Measurements from ENCODE around the gene IGFBP4.

The IGFBP4 gene

GRCh38 chr17:40430272-40431230, 12.7 kb upstream of the IGFBP4 start:
- no peak overlapping the region for H3K4me3 ChIP-seq (ENCODE audit: low read depth, low read length)
- DNase-seq (ENCODE audit: low read depth), result no peak

GRCh38 chr17:40431231-40431602, 12.0 kb upstream of the IGFBP4 start:
- no peak overlapping the region for H3K4me3 ChIP-seq (ENCODE audit: low read depth, low read length)
- no peak for DNase-seq (ENCODE audit: low read depth)

GRCh38 chr17:40432864-40433528, 10.3 kb upstream of the IGFBP4 start:
- no peak for DNase-seq (ENCODE audit: low read depth)
- no peak overlapping the region for H3K4me3 ChIP-seq (ENCODE audit: low read depth, low read length)

DNA sequence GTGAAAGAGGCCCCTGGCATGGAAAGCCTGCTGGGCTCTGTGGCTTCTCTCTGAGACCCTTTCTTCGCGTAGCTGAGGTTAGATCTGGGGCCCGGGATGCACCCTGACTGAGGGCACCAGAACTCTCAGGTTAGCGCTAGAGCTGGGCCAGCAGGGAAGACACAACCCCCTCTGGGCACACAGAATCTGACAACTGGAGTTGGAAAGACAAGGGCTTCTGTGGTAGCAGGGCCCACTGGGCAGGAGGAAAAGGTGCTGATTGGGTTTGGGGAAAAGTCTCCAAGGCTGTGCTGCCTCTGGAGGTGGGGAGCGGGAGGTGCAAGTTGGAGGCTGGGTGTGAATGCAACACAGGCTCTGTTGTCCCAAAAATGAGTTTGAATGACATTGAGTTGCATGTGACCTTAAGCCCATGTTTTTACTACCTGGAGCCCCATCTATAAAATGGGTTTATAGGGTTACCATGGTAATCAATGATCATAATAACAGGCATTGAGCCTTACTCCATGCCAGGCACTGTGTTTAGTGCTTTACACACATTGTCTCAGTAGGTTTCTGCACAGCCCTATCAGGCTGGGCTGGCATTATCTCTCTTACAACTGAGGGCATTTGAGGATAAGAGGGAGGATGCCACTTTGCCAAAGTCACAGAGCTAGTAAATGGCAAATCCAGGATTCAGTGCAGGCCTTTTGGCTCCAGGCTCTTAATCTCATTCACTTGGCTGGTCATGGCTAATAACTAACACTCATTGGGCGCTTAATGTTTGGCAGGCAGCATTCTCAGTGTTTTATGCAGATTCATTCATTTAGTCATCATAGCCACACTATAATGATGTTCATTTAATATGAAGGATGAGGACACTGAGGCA, 9.5 kb upstream of the IGFBP4 start:
- DNase-seq (ENCODE audit: low read depth), result no peak

DNA sequence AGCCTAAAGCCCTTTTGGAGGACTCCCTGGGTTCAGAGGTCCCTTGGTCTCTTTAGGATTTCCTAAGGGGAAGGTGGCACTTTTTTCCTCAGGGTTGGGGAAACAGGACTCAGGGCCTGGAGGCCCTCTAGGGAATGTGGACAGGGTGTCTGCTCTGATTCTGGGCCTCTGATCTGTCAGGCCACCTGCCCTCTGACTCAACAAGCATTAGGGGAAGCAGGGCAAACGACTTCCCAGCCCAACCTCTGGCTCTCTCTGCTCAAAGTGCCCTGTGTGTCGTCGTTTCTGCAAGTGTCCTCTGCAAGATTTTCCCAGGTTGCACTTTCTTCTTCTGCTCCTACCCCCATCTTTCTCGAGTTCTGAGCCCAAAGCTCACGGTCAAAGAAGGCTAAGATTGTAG, 6.6 kb upstream of the IGFBP4 start:
- DNase-seq (ENCODE audit: low read depth), result no peak
- no peak overlapping the region for H3K4me3 ChIP-seq (ENCODE audit: low read depth, low read length)

More for the DNA sequence above, 9.5 kb upstream of the IGFBP4 start:
- H3K4me3 ChIP-seq (ENCODE audit: low read depth, low read length), result no peak overlapping the region

GRCh38 chr17:40437095-40437732, 6.0 kb upstream of the IGFBP4 start:
- no peak for DNase-seq (ENCODE audit: low read depth)
- no peak overlapping the region for H3K4me3 ChIP-seq (ENCODE audit: low read depth, low read length)

- H3K4me3 ChIP-seq (ENCODE audit: low read depth, low read length), result no peak overlapping the region
- no peak for DNase-seq (ENCODE audit: low read depth)
Observed at GRCh38 chr17:40440166-40440565, 3.1 kb upstream of the IGFBP4 start.

GRCh38 chr17:40442392-40443195, 656 bp upstream of the IGFBP4 start:
- DNase-seq (ENCODE audit: low read depth), result no peak
- H3K4me3 ChIP-seq (ENCODE audit: low read depth, low read length), result peak overlapping the region; percentile 99

DNA sequence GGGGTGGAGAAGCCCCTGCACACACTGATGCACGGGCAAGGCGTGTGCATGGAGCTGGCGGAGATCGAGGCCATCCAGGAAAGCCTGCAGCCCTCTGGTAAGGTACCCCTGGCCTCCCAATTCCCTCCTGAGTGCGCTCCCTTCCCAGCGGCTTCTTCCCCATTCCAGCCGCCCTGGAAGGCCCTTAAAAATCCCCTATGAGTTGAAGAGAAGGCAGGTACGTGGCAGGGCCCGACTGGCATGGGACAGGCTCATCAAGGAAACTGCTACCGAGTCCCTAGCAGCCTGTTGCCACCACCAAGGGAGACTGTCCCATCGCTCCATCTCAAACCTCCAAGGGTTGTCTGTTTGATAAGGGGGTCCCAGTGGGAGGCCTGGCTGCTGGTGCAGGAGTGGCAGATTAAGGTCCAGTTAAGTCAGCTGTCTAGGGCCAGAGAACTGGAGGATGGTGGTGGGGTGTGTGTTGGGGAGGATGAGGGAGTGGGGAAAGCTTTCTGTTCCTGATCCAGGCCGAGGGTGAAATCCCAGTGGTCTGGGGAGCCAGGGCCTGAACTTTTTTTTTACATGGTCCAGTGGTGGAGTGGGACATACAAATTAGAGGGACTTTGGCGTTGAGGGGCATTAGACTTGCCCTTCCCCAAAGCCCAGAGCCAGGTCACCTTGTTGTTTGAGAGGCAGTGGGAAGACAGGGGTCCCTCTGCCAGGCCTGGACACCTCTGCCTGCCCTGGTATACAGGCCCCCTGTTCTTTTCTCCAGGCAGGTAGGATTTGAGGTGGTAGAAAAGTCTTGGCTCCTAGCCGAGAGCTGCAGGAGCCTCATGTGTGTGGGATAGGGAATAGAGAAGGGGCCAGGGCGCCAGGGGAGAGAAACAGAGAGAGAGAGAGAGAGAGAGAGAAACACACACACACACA, 994 bp downstream of the IGFBP4 start:
- no peak for DNase-seq (ENCODE audit: low read depth)
- peak overlapping the region; percentile 99 for H3K4me3 ChIP-seq (ENCODE audit: low read depth, low read length)

GRCh38 chr17:40445751-40446468, 2.7 kb downstream of the IGFBP4 start:
- peak overlapping the region; percentile 99 for H3K4me3 ChIP-seq (ENCODE audit: low read depth, low read length)
- no peak for DNase-seq (ENCODE audit: low read depth)

DNA sequence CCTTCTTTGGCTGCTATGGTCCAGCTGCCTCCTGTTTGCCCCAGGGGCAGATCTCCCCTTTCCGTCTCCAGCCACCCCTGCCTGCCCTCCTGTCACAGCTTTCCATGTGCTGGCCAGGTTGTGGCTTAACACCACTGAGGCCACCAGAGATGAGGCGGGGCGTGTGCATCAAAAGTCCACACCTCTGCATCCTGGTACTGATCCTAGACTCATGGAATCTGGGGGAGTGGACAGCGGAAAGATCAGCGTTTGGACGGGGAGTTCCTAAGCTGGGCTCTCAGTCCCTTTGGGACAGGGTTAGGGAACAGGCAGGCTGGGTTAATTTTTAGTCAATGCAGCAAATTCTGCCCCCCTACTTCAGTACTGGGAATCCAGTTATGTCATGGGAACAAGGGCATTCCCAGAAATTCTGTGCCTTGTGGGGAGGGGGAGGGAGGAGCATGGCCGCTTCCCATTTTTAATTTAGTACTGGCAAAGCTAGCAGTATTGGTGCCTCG, 3.9 kb downstream of the IGFBP4 start:
- peak overlapping the region; percentile 99 for H3K4me3 ChIP-seq (ENCODE audit: low read depth, low read length)

DNA sequence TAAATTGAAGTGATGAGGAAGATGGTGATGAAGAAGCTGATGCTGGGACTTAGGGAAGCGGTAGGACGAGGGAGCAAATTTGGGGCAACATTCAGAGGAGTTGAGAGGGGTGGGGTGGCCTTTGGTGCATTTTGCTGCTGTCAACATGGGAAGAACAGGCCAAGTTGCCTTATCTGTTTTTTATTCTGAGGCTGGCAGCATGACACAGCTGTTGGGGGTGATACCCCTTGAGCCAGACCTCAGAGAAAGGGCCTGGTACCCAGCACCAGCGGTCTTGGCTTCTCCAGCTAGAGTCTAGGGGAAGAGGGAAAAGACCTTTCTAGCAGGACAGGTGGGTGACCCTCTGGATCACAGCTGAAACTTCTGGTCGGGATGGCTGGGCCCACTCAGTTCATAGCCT, 4.6 kb downstream of the IGFBP4 start:
- peak overlapping the region; percentile 99 for H3K4me3 ChIP-seq (ENCODE audit: low read depth, low read length)
- no peak for DNase-seq (ENCODE audit: low read depth)

More for the DNA sequence above, 3.9 kb downstream of the IGFBP4 start:
- no peak for DNase-seq (ENCODE audit: low read depth)

DNA sequence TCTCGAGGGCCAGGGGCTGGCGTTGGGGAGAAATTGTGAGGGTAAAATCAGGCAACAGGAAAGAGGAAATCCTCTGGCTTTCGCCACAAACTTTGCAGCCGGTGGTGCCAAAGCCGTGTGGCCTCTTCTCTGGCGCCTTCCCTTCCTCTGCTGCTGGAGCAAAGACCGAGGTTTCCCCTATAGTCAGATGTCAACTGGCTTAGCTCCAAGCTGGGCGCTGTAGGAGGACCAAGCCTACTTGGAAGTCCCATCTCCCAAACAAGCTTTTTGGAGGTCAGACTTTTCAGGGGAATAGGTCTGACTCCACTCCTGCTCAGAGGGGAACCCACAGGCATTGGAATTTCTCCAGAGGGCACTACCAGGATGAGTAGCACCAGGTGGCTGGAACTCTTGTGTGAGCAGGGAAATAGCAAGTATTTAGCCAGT, 5.0 kb downstream of the IGFBP4 start:
- H3K4me3 ChIP-seq (ENCODE audit: low read depth, low read length), result peak overlapping the region; percentile 99

DNA sequence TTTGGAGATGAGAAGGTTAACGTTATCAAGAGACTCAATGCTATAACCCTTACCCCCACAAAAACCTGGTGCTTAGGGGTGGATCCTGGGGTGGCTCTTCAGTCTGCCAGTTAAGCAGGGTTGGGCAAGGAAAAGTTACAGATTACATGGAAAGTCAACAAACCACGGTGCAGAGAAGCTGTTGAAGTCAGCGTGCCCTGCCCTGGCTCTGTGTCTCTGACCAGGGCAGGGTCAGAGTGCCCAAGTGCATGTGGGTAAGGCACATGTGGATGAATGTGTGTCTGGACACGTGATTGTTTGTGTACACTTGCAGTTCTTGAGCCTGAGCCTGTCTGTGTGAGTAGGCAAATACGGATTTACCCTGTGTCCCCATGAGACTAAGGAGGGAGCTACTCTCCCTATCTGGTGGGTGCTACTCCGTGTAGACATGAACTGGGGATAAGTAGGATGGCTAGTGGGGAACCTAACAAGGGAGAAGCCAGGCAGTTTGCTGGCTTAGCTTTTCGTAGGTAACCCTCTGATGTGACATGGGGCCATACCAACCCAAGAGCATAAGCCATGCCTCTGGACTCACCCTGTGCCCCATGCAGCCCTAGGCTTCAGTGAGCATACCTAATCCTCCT, 5.5 kb downstream of the IGFBP4 start:
- peak overlapping the region; percentile 99 for H3K4me3 ChIP-seq (ENCODE audit: low read depth, low read length)
- DNase-seq (ENCODE audit: low read depth), result no peak

More for the DNA sequence above, 5.0 kb downstream of the IGFBP4 start:
- DNase-seq (ENCODE audit: low read depth), result no peak

DNA sequence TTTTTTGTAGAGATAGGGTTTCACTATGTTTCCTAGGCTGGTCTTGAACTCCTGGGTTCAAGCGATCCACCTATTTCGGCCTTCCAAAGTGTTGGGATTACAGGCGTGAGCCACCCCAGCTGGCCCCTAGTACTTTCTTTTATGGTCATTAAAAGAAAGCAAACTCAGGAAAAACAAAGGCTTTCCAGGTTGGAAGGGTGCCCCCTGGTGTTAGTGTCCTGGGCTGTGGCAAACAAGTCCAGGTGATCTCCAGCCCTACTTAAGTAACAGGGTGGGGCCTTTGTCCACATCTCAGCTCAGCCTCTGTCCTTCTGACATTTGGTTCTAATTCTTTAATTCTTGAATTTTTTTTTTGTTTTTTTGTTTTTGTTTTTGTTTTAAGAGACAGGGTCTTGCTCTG, 6.9 kb downstream of the IGFBP4 start:
- no peak overlapping the region for H3K4me3 ChIP-seq (ENCODE audit: low read depth, low read length)
- DNase-seq (ENCODE audit: low read depth), result no peak

GRCh38 chr17:40451420-40451819, 8.2 kb downstream of the IGFBP4 start:
- peak; percentile 74 for DNase-seq (ENCODE audit: low read depth)
- H3K4me3 ChIP-seq (ENCODE audit: low read depth, low read length), result no peak overlapping the region

Data from skeletal muscle cell (primary cell).